ENCODE results near the gene HOXB7. TPM values are rescaled to one million over a fixed set of nuclear protein-coding genes. Genes with fewer than 3 reads are reported as not detected.

HOXB7 gene
- total and polyA plus RNA-seq, 4 donors = 16.6 to 99.7 (median 49.7) TPM

DNA sequence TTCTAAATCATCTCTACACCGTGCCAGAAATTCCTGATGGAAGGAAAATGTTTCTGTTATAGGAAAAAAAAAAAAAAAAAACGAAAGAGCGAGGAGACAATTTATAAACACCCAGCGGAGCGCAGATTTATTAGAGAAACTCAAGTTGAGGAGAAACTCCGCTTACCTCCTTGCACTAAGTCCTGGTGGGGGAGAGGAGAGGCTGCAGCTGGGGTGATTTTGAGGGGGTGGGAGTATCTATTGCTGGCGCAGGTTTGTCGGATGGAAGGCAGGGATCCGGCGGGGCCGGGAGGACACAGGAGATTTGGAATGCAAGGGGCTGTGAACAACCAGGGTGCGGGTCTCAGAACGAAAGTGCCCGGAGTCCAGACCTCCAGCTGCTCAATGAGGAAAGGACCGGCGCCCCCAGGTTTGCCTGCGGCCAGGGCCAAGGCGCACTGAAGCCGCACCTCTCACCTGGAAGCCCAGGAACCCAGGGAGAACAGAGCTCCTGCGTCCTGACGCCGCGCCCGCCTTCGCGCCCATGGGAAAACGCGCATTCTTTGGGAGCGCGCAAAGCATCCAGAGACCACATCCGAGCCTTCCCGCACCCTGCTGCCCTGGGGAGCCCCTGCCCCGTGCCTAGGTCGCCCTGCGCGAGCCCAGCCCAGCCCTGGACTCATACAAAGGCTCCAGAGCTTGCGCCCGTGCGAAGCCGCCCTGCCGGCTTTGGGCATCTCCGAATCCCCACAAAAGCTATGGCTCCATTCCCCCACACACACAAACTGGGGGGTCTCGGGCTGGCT, 6.8 kb upstream of the HOXB7 start:
- Histone ChIP-seq H3K4me1 (ENCODE audit: control insufficient read depth, insufficient read depth, low read length) (peaks cover 68% of the 10 kb centered on the region), H3K4me3 (ENCODE audit: low read depth, low read length) (peak overlapping the region; percentile 65)

DNA sequence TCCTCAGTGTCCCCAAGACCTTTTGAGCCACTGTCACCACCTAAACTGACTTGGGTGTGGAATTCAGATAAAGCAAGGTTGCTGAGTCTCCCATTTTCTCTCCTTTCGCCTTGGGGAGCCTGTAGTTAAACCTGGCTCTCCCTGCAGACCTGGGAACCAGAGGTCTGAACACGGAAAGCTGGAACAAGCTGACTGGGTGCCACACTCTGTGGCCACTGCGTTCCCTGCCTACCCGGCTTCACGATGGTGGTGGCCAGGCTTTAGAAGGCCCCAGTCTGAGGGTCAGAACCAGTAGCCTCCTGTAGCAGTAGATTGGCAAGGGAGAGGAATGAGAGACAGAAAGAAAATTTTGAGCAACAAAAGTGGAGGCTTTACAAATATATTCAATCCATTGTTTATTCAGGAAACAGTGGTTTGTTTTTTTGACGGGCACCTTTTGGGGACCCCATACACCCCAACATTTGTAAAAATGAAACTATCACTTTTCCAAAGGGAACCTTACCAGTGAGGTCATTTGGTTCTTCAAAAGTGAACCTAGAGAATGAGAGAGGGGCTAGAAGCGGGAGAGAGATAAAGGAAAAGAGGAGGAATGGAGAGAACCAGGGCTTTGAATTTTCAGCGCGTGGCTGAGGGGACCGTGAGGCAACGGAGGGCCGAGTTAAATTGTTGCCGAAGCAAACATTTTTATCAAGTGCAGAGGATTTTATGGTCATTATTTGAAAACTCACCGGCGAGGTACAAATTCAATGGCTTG, 6.1 kb upstream of the HOXB7 start:
- peak overlapping the region; percentile 99 for H3K27ac ChIP-seq (ENCODE audit: low read depth, low read length)
- peaks cover 11% of the 10 kb centered on the region for H3K27me3 ChIP-seq (ENCODE audit: control insufficient read depth, insufficient read depth, low read length)
- peaks cover 17% of the 10 kb centered on the region for H3K36me3 ChIP-seq (ENCODE audit: control insufficient read depth, insufficient read depth, low read length)
- DNase-seq (ENCODE audit: low read depth in 4 of 6, low spot score in 6 of 6) = peak; percentile 17 to 63 (median 42)
- no peaks in the 10 kb centered on the region for H3K9me3 ChIP-seq (ENCODE audit: control insufficient read depth, insufficient read depth, low read length)
- peaks cover 66% of the 10 kb centered on the region for H3K4me1 ChIP-seq (ENCODE audit: control insufficient read depth, insufficient read depth, low read length)
- WGBS (ENCODE audit: insufficient coverage) = 14% methylated on average over 10 of the region's 15 CpGs
- H3K4me3 ChIP-seq (ENCODE audit: low read depth, low read length) = peak overlapping the region; percentile 65

More for the DNA sequence above, 6.8 kb upstream of the HOXB7 start:
- peaks cover 11% of the 10 kb centered on the region for H3K36me3 ChIP-seq (ENCODE audit: control insufficient read depth, insufficient read depth, low read length)
- H3K9me3 ChIP-seq (ENCODE audit: control insufficient read depth, insufficient read depth, low read length) = no peaks in the 10 kb centered on the region
- peaks cover 11% of the 10 kb centered on the region for H3K27me3 ChIP-seq (ENCODE audit: control insufficient read depth, insufficient read depth, low read length)
- peak; percentile 12 to 76 (median 36) for DNase-seq (ENCODE audit: low read depth in 4 of 6, low spot score in 6 of 6)
- peak overlapping the region; percentile 99 for H3K27ac ChIP-seq (ENCODE audit: low read depth, low read length)
- WGBS (ENCODE audit: insufficient coverage) = 6% methylated on average over 41 of the region's 43 CpGs

DNA sequence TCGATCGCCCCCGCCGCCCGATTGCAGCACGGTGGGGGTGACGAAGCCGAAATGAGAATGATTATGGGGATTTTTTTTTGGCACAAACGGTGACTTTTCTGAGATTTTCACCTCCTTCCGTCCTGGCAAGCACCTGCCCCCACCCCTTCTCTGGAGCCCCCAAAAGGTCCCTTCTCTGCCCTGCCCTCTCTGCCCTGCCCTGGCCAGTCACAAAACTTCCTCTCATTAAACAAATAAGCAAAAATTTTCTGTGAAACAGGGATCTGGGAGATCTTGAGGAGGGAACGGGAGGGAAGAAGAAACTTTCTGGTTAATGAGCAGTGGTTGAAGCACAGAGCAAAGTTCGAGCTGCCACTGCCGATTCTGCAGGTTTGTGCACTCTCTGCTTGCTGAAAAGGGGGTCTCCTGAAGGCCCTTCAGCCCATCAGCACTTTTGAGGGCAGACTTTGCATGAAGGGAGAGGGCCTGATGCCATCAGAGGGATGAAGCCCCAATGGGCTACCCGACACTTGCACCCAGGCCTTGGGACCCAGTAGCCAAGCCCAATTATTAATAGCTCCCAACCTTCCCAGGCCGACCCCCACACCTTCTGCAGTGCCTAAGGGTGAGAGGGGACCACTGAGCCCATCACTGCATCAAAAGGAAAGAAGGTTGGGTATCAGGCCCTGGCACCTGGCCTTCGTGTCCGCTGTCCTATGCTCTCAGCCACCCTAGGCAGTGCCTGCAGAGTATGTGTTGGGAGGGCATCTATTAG, 5.3 kb upstream of the HOXB7 start:
- Histone ChIP-seq H3K27me3 (ENCODE audit: control insufficient read depth, insufficient read depth, low read length) (peaks cover 8% of the 10 kb centered on the region), H3K4me3 (ENCODE audit: low read depth, low read length) (peak overlapping the region; percentile 65), H3K4me1 (ENCODE audit: control insufficient read depth, insufficient read depth, low read length) (peaks cover 65% of the 10 kb centered on the region), H3K27ac (ENCODE audit: low read depth, low read length) (peak overlapping the region; percentile 99), H3K36me3 (ENCODE audit: control insufficient read depth, insufficient read depth, low read length) (peaks cover 16% of the 10 kb centered on the region), H3K9me3 (ENCODE audit: control insufficient read depth, insufficient read depth, low read length) (no peaks in the 10 kb centered on the region)
- 18% methylated on average over 3 of the region's 17 CpGs for WGBS (ENCODE audit: insufficient coverage)
- peak in 5 of 6 donors; percentile 8 to 39 (median 26) for DNase-seq (ENCODE audit: low read depth in 4 of 6, low spot score in 6 of 6)

DNA sequence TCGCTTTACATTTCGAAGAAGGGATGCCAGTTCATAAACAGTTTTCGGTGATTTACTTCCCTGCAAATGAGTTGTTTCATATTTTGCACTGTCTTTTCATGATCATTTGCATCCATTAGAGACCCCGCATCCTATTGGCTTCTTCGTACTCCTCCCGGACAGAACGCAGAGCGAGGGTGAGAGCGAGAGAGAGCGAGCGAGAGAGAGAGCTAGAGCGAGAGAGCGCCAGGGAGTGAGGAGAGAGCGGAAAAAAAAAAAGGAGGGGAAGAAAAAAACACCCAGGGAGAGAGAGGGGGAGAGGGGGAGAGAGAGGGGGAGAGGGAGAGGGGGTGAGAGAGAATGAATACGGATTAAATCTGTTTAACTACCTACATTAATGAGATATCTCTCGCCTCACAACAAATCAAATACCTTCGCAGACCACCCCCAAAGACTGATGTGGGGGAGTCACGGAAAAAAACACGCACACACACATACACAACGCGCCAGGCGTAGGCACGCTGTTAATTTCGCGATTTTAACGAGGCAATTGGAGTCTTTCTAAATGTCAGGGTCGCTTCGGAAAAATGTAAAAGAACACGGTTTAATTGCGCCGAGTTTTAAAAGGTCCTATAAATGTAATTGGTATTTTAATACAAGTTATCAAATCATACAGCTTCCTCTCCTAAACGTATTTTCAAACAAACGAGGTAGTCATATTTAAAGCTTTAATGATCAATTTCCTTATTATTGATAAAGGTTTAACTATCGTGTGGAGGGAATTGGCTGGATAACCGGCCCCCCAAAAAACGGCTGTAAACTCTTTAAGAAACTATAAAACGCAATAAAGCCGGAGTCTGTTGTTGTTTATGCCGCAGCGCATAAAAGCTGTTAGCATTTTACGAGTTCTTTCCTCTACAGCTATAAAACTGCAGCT, 4.5 kb upstream of the HOXB7 start, which contains the start of gene HOXB8:
Gene HOXB8, minus strand, starts transcription at position 246 of the 916 bp plus-strand sequence. CDS start 588 bp downstream, outside the sequence.
- Histone ChIP-seq H3K27ac (ENCODE audit: low read depth, low read length) (peak within 1 kb of the TSS; percentile 99), H3K9me3 (ENCODE audit: control insufficient read depth, insufficient read depth, low read length) (no peaks in the 10 kb centered on the region), H3K4me3 (ENCODE audit: low read depth, low read length) (peak within 1 kb of the TSS; percentile 65), H3K4me1 (ENCODE audit: control insufficient read depth, insufficient read depth, low read length) (peaks cover 59% of the 10 kb centered on the region), H3K36me3 (ENCODE audit: control insufficient read depth, insufficient read depth, low read length) (peaks cover 21% of the 10 kb centered on the region), H3K27me3 (ENCODE audit: control insufficient read depth, insufficient read depth, low read length) (peaks cover 6% of the 10 kb centered on the region)
- peak in 5 of 6 donors; percentile 24 to 99 (median 87) for DNase-seq (ENCODE audit: low read depth in 4 of 6, low spot score in 6 of 6)
- 0% methylated on average over 3 of the region's 41 CpGs for WGBS (ENCODE audit: insufficient coverage)

DNA sequence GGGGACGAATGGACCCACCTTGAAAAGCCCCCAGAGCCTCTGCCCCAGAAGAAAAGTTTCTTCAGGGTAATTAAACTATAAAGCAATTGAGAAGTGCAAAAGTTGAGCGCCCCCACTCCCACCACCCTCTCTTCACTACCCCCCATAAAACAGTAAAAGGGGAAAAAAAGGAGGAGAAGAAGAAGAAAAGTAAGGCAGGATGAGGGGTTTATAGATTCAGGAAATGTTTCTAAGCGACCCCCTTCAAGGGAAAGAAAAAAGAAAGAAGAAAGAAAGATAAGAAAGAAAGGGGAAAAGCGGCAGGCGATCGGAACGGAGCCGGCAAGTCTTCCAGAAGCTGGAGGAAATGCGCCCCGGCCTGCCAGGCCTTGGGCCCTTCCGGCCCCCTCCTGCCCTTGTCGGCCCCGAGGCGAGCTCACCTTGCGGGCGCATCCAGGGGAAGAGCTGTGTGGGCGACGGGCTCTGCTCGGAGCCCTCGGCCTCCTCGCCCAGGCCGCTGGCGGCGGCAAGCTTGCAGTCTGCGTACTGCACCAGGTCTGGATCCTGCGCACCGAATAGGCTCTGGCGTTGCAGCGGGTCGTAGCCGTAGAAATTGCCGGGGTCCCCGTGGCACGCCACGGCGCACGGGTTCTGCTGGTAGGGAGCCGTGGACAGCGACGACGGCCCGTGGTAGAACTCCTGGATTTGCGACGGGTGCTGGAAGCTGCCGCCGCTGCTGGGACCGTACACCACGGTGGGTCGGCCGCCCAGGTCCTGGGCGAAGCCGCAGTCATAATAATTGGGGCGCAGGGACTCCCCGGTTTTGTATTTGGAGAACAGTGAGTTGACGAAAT, 3.3 kb upstream of the HOXB7 start:
- Histone ChIP-seq H3K4me1 (ENCODE audit: control insufficient read depth, insufficient read depth, low read length) (peaks cover 55% of the 10 kb centered on the region), H3K27me3 (ENCODE audit: control insufficient read depth, insufficient read depth, low read length) (peaks cover 4% of the 10 kb centered on the region), H3K36me3 (ENCODE audit: control insufficient read depth, insufficient read depth, low read length) (peaks cover 21% of the 10 kb centered on the region), H3K4me3 (ENCODE audit: low read depth, low read length) (peak overlapping the region; percentile 65), H3K27ac (ENCODE audit: low read depth, low read length) (peak overlapping the region; percentile 99), H3K9me3 (ENCODE audit: control insufficient read depth, insufficient read depth, low read length) (no peaks in the 10 kb centered on the region)
- WGBS (ENCODE audit: insufficient coverage) = under 1% methylated on average over 53 of the region's 55 CpGs
- peak in 3 of 6 donors; percentile 12 to 65 (median 43) for DNase-seq (ENCODE audit: low read depth in 4 of 6, low spot score in 6 of 6)

DNA sequence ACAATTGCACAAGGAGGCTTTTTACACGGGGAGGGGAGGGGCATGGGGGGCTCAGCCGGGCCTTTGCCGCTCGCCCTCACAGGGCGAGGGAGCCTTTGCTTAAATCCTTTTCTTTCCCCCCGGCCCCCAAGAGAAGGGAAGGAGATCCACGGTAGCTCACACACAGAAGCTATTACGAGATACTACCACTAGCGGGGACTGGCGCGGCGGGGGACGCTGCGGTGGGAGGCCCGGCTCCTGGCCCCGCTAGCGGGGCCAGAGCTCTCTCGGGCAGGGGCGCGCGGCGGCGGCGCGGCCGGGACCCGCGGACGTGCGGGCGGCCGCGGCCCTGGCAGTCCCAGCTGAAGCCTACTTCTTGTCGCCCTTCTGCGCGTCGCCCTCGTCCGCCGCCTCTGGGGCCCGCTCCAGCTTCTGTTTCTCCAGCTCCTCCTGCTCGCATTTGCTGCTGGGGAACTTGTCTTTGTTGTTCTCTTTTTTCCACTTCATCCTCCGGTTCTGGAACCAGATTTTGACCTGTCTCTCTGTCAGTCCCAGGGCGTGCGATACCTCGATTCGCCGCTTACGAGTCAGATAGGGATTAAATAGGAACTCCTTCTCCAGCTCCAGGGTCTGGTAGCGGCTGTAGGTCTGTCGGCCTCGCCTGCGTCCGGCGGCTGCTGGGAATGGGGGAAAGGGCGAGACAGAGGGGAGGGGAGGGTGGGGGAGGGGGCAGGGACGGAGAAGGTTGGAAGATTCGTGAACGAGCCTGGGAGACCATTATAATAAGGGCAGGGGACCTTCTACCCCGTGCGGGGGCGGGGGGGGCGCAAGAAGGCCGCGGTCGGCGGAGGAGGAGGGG, 2.3 kb upstream of the HOXB7 start:
- peak in 2 of 6 donors; percentile 73 to 82 for DNase-seq (ENCODE audit: low read depth in 4 of 6, low spot score in 6 of 6)
- Histone ChIP-seq H3K27me3 (ENCODE audit: control insufficient read depth, insufficient read depth, low read length) (peaks cover 2% of the 10 kb centered on the region), H3K4me1 (ENCODE audit: control insufficient read depth, insufficient read depth, low read length) (peaks cover 53% of the 10 kb centered on the region), H3K9me3 (ENCODE audit: control insufficient read depth, insufficient read depth, low read length) (no peaks in the 10 kb centered on the region), H3K36me3 (ENCODE audit: control insufficient read depth, insufficient read depth, low read length) (peaks cover 21% of the 10 kb centered on the region), H3K27ac (ENCODE audit: low read depth, low read length) (peak overlapping the region; percentile 99), H3K4me3 (ENCODE audit: low read depth, low read length) (peak overlapping the region; percentile 65)
- WGBS (ENCODE audit: insufficient coverage) = 0% methylated on average over 56 of the region's 67 CpGs

DNA sequence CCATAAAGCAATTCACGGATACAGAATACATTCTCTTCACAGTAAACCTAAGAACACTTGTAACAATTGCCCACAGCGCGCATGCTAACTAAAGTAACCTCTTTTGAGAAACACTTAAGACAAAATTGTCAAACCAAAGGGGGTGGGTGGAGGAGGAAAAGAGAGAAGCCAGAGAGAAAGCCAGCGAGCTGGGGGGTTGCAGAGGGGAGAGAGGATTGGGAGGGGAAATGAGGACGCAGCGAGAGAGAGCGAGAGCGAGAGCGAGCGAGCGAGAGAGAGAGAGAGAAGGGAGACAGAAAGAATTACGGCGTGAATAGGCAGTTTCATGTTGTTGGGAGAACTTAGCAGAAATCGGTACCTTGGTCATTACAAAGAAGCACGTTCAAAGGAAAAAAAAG, 1.6 kb upstream of the HOXB7 start:
- DNase-seq (ENCODE audit: low read depth in 4 of 6, low spot score in 6 of 6) = peak in 2 of 6 donors; percentile 69 to 84
- Histone ChIP-seq H3K27me3 (ENCODE audit: control insufficient read depth, insufficient read depth, low read length) (peaks cover 2% of the 10 kb centered on the region), H3K36me3 (ENCODE audit: control insufficient read depth, insufficient read depth, low read length) (peaks cover 21% of the 10 kb centered on the region), H3K4me1 (ENCODE audit: control insufficient read depth, insufficient read depth, low read length) (peaks cover 47% of the 10 kb centered on the region), H3K4me3 (ENCODE audit: low read depth, low read length) (peak overlapping the region; percentile 65), H3K27ac (ENCODE audit: low read depth, low read length) (peak overlapping the region; percentile 99), H3K9me3 (ENCODE audit: control insufficient read depth, insufficient read depth, low read length) (no peaks in the 10 kb centered on the region)
- WGBS (ENCODE audit: insufficient coverage) = 0% methylated on average over 12 of the region's 15 CpGs
